Heart right ventricle (tissue), 16 donors: ENCODE data around the gene DAGLA. TPM values are rescaled to one million over a fixed set of nuclear protein-coding genes. Genes with fewer than 3 reads are reported as not detected.
A peak's percentile ranks its signal among the peaks of the same experiment; 100 is the strongest.

ENCODE experiments used
- ATAC-seq, 8 donors: fragments of 200-7000 bp; cut with Tn5 transposase; one replicate each; pipeline ENCODE4 v1.9.1; 2020; ENCODE audit warnings: mild to moderate bottlenecking in 8 of 8, moderate library complexity in 8 of 8, moderate number of reproducible peaks in 1 of 8
- DNase-seq, 2 donors: peaks; one replicate each; pipeline ENCODE4 v3.0.0-alpha.2; 2020
- H3K27ac ChIP-seq, 10 donors: fragments of 200-600 bp; sonication (generic) in 2 of 10; one replicate each; pipeline versions ENCODE4 v1.5.0 to v1.8.0; 2020 to 2022; ENCODE audit warnings: mild to moderate bottlenecking in 3 of 10
- H3K27me3 ChIP-seq, 7 donors: fragments of 200-600 bp; one replicate each; pipeline ENCODE4 v1.8.0; 2021 to 2022; ENCODE audit warnings: mild to moderate bottlenecking in 2 of 7
- H3K36me3 ChIP-seq, 9 donors: fragments of 200-600 bp; sonication (generic) in 1 of 9; one replicate each; pipeline versions ENCODE4 v1.5.0 to v1.8.0; 2020 to 2022; ENCODE audit warnings: mild to moderate bottlenecking in 2 of 9
- H3K4me1 ChIP-seq, 9 donors: fragments of 200-600 bp; sonication (generic) in 1 of 9; one replicate each; pipeline versions ENCODE4 v1.5.0 to v1.8.0; 2020 to 2022; ENCODE audit warnings: mild to moderate bottlenecking in 4 of 9
- H3K4me3 ChIP-seq, 10 donors: fragments of 200-600 bp; sonication (generic) in 2 of 10; one replicate each; pipeline versions ENCODE4 v1.5.0 to v1.8.0; 2020 to 2022; ENCODE audit warnings: mild to moderate bottlenecking in 7 of 10, moderate library complexity in 2 of 10
- H3K9me3 ChIP-seq, 11 donors: fragments of 200-600 bp in 10 of 11; sonication (generic) in 2 of 11; one replicate each; pipeline versions ENCODE4 v1.5.0 to v1.8.0; 2013 to 2022; ENCODE audit warnings: mild to moderate bottlenecking in 2 of 11, control low read depth in 1 of 11, moderate library complexity in 1 of 11
- WGBS, 2 donors: extraction: QIAGEN DNeasy Blood & Tissue Kit; methylation state at CpG; one replicate each; pipeline ENCODE4 v1.1.7; 2013; ENCODE audit warnings: inconsistent platforms in 1 of 2; 5-methylcytosine and 5-hydroxymethylcytosine counted together
- intact Hi-C, 10 donors: fragments of 100-400 bp; cut with DNase I; formaldehyde crosslinking; loops; one replicate each; pipeline versions ENCODE4 v1.11.1 to v1.14.2; 2022
- polyA plus RNA-seq, 2 donors: library from polyadenylated mRNA; stranded (reverse); fragments of 200-250 nt; gene quantifications; one replicate each; pipeline ENCODE4 v1.2.3, GENCODE V29; 2013
- total RNA-seq, 10 donors: library from RNA; stranded (reverse); fragmentation: NEBNext Ultra II Directional in 3 of 10; extraction: Animal tissue kit (Norgen Biotek cat#: 25700) in 3 of 10; gene quantifications; one replicate each; pipeline versions ENCODE4 v1.2.1 to v1.2.4, GENCODE V29; 2021 to 2023
- TF ChIP-seq, protein P1 (sequence below), 9 donors: fragments of 200-600 bp; sonication (generic) in 2 of 9; IDR thresholded peaks; one replicate each; pipeline versions ENCODE4 v1.5.0 to v1.8.0; 2021 to 2022; ENCODE audit warnings: antibody characterized with exemption in 9 of 9, mild to moderate bottlenecking in 5 of 9, moderate library complexity in 1 of 9
- donor health status: Arrhythmogenic right ventricular cardiomyopathy.
- donor health status: ischemic (EF 13 %, LVEDD 7.1; RV severe dilation, severe dysfunction).
- donor health status: healthy with polysubstance abuse.
- donor health status: DM: no; HTN: yes; CAD: no.
- donor health status: DM: no; HTN: no; CAD: no.
- donor health status: ischemic (EF 25% LVEDD 6.9; RV normal size, moderate dysfunction).
- donor health status: ischemic (EF 25% LVEDD 5.7; RV mildly dilated, moderate dysfunction).
- donor health status: healthy.
- donor health status: DM: yes; HTN: yes; CAD: no.
- donor health status: Ischemic cardiomyopathy.
- donor health status: ischemic (EF 35%, LVEDD 5.7; RV mildly dilated, moderate dysfunction).
- donor health status: nonischemic (EF 11% LVEDD 7.7; RV severe dilation, severe dysfunction).
- donor health status: DM: yes; HTN: yes; CAD: no.
- donor health status: PGD.
- donor health status: ischemic (EF 29% LVEDD 5.4; RV normal size, mild dysfunction).
- donor health status: nonischemic (EF 23%, LVEDD 6.1; RV moderate dilation, normal function).

Gene DAGLA
- total and polyA plus RNA-seq, 12 donors = 1.5 to 5.0 (median 3.2) TPM

DNA sequence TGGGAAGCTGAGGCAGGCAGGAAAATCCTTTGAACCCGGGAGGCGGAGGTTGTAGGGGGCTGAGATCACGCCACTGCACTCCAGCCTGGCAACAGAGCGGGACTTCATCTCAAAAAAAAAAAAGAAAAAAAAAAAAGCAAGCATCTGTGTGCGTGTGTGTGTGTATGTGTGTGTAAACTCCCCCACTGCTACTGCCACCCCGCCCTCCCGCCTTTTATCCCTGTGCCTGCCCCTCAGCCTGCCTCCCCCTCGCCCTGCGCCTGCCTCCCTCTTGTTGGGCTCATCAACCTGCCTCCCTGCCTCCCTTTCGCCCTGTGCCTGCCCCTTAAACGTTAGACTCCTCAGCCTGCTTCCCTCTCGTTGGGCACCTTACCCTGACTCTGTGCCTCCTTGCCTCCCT is 94.2 kb downstream of the DAGLA start:
- Histone ChIP-seq H3K27me3 (peaks cover 0 to 13% (median 0%) of the 10 kb centered on the region in 7 donors), H3K27ac (no peak overlapping the region), H3K4me3 (no peak overlapping the region), H3K9me3 (no peaks in the 10 kb centered on the region), H3K36me3 (no peaks in the 10 kb centered on the region), H3K4me1 (peaks cover 0 to 22% (median 6%) of the 10 kb centered on the region in 9 donors)
- WGBS, 2 donors = 87 to 91% methylated on average over 12 of the region's 12 CpGs
- intact Hi-C loops = no loop called here
- ATAC-seq = no peak
- TF ChIP-seq, protein P1, sequence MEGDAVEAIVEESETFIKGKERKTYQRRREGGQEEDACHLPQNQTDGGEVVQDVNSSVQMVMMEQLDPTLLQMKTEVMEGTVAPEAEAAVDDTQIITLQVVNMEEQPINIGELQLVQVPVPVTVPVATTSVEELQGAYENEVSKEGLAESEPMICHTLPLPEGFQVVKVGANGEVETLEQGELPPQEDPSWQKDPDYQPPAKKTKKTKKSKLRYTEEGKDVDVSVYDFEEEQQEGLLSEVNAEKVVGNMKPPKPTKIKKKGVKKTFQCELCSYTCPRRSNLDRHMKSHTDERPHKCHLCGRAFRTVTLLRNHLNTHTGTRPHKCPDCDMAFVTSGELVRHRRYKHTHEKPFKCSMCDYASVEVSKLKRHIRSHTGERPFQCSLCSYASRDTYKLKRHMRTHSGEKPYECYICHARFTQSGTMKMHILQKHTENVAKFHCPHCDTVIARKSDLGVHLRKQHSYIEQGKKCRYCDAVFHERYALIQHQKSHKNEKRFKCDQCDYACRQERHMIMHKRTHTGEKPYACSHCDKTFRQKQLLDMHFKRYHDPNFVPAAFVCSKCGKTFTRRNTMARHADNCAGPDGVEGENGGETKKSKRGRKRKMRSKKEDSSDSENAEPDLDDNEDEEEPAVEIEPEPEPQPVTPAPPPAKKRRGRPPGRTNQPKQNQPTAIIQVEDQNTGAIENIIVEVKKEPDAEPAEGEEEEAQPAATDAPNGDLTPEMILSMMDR (IDR thresholded peaks at IDR 0.05) = no peak
- DNase-seq = no peak

DNA sequence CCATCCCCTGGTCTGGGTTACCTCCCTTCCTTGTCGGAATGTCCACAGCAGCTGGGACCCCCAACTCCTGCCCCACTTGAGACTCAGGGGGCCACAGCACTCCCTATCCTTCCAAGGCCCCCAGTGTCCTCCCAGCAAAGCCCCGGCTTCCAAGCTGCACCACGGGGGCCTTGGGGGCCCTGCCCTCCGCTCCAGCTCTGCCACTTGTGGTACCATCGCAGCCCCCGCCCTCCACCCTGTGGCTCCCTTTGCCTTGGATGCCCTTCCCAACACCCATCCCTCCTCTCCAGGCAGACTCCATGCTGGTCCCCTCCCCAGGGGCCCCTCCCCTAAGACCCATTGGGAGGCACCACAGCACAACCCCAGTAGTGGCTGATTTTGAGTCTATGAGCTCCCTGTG is 94.9 kb downstream of the DAGLA start:
- Histone ChIP-seq H3K4me1 (peaks cover 0 to 22% (median 6%) of the 10 kb centered on the region in 9 donors), H3K27me3 (peaks cover 0 to 13% (median 0%) of the 10 kb centered on the region in 7 donors), H3K27ac (no peak overlapping the region), H3K36me3 (no peaks in the 10 kb centered on the region), H3K4me3 (no peak overlapping the region), H3K9me3 (no peaks in the 10 kb centered on the region)
- DNase-seq = no peak
- ATAC-seq = no peak
- TF ChIP-seq, protein P1 (IDR thresholded peaks at IDR 0.05) = no peak
- WGBS, 2 donors = 91 to 99% methylated on average over 6 of the region's 6 CpGs
- intact Hi-C loops = no loop called here

DNA sequence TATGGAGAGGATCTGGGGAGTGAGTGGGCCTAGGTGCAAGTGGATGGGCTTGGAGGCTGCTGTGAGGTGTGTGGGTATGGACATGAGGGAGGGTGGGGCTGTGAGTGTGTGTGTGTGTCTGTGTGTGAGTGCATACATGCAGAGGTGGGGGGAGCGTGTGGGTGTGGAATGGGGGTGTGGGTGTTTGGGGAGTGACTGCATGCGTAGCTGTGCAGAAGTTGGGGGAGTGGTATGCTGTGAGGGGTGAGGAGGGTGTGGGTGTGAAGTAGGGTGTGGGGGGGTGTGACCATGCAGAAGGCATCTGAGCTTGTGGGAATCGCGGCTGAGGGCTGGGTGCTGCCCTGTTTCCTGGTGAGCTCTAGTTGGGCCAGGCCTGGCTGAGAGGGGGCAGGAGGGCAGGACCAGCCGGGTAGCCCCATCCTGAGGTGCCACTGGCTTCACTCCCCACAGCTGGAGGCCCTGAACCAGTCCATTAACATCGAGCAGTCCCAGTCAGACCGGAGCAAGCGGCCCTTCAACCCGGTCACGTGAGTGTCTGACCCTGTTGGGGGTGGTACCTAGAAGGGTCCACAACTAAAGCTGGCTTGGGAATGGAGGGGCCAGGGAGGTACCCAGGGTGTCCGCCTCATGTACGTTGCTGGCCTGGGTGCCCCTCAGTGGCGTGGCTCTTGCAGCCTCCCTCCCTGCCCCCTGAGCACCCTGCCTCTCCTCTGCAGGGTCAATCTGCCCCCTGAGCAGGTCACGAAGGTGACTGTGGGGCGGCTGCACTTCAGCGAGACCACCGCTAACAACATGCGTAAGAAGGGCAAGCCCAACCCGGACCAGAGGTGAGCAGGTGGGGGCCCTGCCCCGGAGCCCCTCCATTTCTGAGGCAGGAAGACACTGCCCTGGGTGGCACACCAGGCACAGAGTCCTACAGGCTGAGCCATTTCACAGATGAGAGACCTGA is 95.7 kb downstream of the DAGLA start:
- DNase-seq (no peak), ATAC-seq (no peak)
- intact Hi-C loops = no loop called here
- Histone ChIP-seq H3K27me3 (peaks cover 0 to 13% (median 0%) of the 10 kb centered on the region in 7 donors), H3K9me3 (no peaks in the 10 kb centered on the region), H3K4me1 (peaks cover 0 to 22% (median 6%) of the 10 kb centered on the region in 9 donors), H3K4me3 (no peak overlapping the region), H3K27ac (no peak overlapping the region), H3K36me3 (no peaks in the 10 kb centered on the region)
- WGBS, 2 donors = 87 to 88% methylated on average over 20 of the region's 20 CpGs
- TF ChIP-seq, protein P1 (IDR thresholded peaks at IDR 0.05) = no peak

DNA sequence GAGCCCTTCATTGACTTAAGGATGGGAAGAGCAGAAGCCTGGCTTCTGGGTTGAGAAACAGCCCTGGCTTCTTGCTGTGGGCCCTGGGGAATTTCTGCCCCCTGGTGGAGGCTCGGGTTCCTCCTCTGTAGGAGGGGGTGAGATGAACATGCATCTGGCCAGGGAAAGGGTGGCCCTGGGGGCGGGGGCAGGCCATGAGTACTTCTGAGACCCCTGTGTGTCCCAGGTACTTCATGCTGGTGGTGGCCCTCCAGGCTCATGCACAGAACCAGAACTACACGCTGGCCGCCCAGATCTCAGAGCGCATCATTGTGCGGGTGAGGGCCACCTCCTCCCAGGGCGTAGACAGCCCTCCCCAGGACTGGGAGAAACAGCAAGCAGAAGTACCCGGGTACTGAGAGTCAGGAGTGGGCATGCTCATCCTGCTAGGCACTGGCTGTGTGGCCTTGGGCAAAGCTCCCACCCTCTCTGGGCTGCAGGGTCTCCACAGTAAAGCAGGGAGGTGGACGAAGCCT is 96.4 kb downstream of the DAGLA start:
- intact Hi-C loops = no loop called here
- Histone ChIP-seq H3K27ac (no peak overlapping the region), H3K27me3 (peaks cover 0 to 13% (median 0%) of the 10 kb centered on the region in 7 donors), H3K36me3 (no peaks in the 10 kb centered on the region), H3K4me1 (peaks cover 0 to 22% (median 6%) of the 10 kb centered on the region in 9 donors), H3K9me3 (no peaks in the 10 kb centered on the region), H3K4me3 (no peak overlapping the region)
- ATAC-seq = peak in 5 of 8 donors; percentile 27 to 63 (median 48)
- TF ChIP-seq, protein P1 (IDR thresholded peaks at IDR 0.05) = peak; percentile 23 to 77 (median 59)
- 71 to 73% methylated on average over 9 of the region's 9 CpGs for WGBS, 2 donors
- peak; percentile 35 to 38 for DNase-seq
